Measurements from ENCODE around the gene BUD23. TPM values are rescaled to one million over a fixed set of nuclear protein-coding genes. Genes with fewer than 3 reads are reported as not detected.

BUD23 gene
- total RNA-seq, 1 experiment from 2014 or later = 73.5 TPM

- no peak overlapping the region for H3K4me3 Mint-ChIP-seq (ENCODE audit: low read depth, unreplicated experiment)
- no peak overlapping the region for H3K27ac Mint-ChIP-seq (ENCODE audit: unreplicated experiment)
- no peaks in the 10 kb centered on the region for H3K4me1 Mint-ChIP-seq (ENCODE audit: low read depth, unreplicated experiment)
- no peaks in the 10 kb centered on the region for H3K27me3 Mint-ChIP-seq (ENCODE audit: unreplicated experiment)
- H3K9me3 Mint-ChIP-seq (ENCODE audit: low read depth, unreplicated experiment) = no peaks in the 10 kb centered on the region
- DNase-seq = no peak
- TF ChIP-seq CTCF (IDR thresholded peaks at IDR 0.05; ENCODE audit: unreplicated experiment) = no peak
- no TSS peak for BruUV-seq (replicated peaks)
- intact Hi-C loops (cut with micrococcal nuclease; ENCODE audit: unreplicated experiment) = no loop called here
- CTCF ChIA-PET = no interaction called here
- peaks cover 64% of the 10 kb centered on the region for H3K36me3 Mint-ChIP-seq (ENCODE audit: insufficient read depth, unreplicated experiment)
These were observed 16.6 kb downstream of the BUD23 start for GRCh38 chr7:73700069-73700423.

DNA sequence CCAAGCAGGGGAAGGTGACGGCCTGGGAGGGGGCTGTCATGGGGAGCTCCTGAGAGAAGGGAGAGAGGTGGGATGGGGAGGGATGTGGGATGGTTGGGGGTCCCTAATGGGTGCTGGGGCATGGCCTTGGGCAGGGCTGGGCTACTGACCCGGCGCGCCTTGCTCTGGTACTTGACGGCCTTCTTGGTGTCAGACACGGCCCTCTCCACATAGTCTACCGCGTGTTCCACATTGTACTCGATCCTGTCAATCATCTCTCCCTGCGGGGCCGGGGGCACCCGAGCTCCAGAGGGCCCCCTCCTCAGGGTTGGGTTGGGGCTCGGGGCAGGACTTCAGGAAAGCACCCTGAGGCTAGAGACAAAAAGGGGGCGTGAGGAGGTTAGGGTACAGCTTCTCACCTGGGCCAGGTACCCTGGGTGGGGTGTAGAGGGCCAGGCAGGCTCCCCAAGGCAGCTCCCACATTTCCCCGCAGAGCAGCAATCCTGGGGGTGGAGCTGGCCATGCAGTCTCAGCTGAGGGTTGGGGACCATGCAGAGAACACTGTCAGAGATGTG, 17.3 kb downstream of the BUD23 start:
- no TSS peak for BruUV-seq (replicated peaks)
- intact Hi-C loops (cut with micrococcal nuclease; ENCODE audit: unreplicated experiment) = no loop called here
- Mint-ChIP-seq H3K4me1 (ENCODE audit: low read depth, unreplicated experiment) (no peaks in the 10 kb centered on the region), H3K27me3 (ENCODE audit: unreplicated experiment) (no peaks in the 10 kb centered on the region), H3K4me3 (ENCODE audit: low read depth, unreplicated experiment) (no peak overlapping the region), H3K27ac (ENCODE audit: unreplicated experiment) (no peak overlapping the region), H3K36me3 (ENCODE audit: insufficient read depth, unreplicated experiment) (peaks cover 70% of the 10 kb centered on the region), H3K9me3 (ENCODE audit: low read depth, unreplicated experiment) (no peaks in the 10 kb centered on the region)
- DNase-seq = no peak
- CTCF ChIA-PET = interaction anchor here (0.7 to 1.1 kb wide), 2 partner anchors 34 to 188 kb away, joined by 3 to 4 read pairs; no protein-coding TSS in a partner anchor
- TF ChIP-seq CTCF (IDR thresholded peaks at IDR 0.05; ENCODE audit: unreplicated experiment) = no peak

- Mint-ChIP-seq H3K9me3 (ENCODE audit: low read depth, unreplicated experiment) (no peaks in the 10 kb centered on the region), H3K4me1 (ENCODE audit: low read depth, unreplicated experiment) (peaks cover 6% of the 10 kb centered on the region), H3K27ac (ENCODE audit: unreplicated experiment) (peak overlapping the region; percentile 25), H3K36me3 (ENCODE audit: insufficient read depth, unreplicated experiment) (peaks cover 75% of the 10 kb centered on the region), H3K27me3 (ENCODE audit: unreplicated experiment) (no peaks in the 10 kb centered on the region), H3K4me3 (ENCODE audit: low read depth, unreplicated experiment) (no peak overlapping the region)
- no TSS peak for BruUV-seq (replicated peaks)
- TF ChIP-seq CTCF (IDR thresholded peaks at IDR 0.05; ENCODE audit: unreplicated experiment) = peak; percentile 28
- intact Hi-C loops (cut with micrococcal nuclease; ENCODE audit: unreplicated experiment) = no loop called here
- CTCF ChIA-PET = interaction anchor here (0.7 to 1.1 kb wide), 2 partner anchors 33 to 189 kb away, joined by 3 to 4 read pairs; no protein-coding TSS in a partner anchor
- peak; percentile 48 for DNase-seq
These were observed 18.1 kb downstream of the BUD23 start for GRCh38 chr7:73701357-73701995.

DNA sequence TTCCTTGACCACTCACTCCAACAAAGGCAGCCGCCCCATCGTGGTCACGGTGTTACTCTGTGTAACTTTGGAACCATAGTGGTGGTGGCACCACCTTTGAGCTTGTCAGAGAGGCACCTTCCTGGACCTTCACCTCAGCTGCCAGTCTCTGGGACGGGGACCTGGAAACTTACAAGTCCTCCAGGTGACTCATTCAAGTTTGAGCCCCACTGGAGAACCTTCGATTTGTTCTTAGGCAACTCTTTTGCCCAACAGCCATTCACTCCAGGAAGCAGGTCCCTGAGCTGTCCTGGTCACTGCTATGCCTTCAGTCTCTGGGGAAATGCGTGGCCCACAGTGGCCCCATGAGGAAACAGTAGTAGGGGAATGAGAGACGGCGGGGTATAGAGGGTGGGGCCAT, 18.8 kb downstream of the BUD23 start:
- Mint-ChIP-seq H3K4me1 (ENCODE audit: low read depth, unreplicated experiment) (peaks cover 13% of the 10 kb centered on the region), H3K4me3 (ENCODE audit: low read depth, unreplicated experiment) (no peak overlapping the region), H3K27me3 (ENCODE audit: unreplicated experiment) (no peaks in the 10 kb centered on the region), H3K9me3 (ENCODE audit: low read depth, unreplicated experiment) (no peaks in the 10 kb centered on the region), H3K36me3 (ENCODE audit: insufficient read depth, unreplicated experiment) (peaks cover 76% of the 10 kb centered on the region), H3K27ac (ENCODE audit: unreplicated experiment) (peak overlapping the region; percentile 25)
- CTCF ChIA-PET = no interaction called here
- DNase-seq = no peak
- intact Hi-C loops (cut with micrococcal nuclease; ENCODE audit: unreplicated experiment) = no loop called here
- no peak for TF ChIP-seq CTCF (IDR thresholded peaks at IDR 0.05; ENCODE audit: unreplicated experiment)
- BruUV-seq (replicated peaks) = no TSS peak
